GM20000 (cell line): ENCODE results near the gene SLC26A4.

Experiments
- DNase-seq: peaks from one replicate; pipeline ENCODE4 v3.0.0; 2012; ENCODE audit warnings: low spot score
- CTCF ChIP-seq: IDR thresholded peaks from 2 replicates; pipeline ENCODE4 v1.5.1; 2012; ENCODE audit warnings: mild to moderate bottlenecking, control low read depth; ENCODE audit errors: extremely low read depth, missing control alignments

SLC26A4 gene

DNA sequence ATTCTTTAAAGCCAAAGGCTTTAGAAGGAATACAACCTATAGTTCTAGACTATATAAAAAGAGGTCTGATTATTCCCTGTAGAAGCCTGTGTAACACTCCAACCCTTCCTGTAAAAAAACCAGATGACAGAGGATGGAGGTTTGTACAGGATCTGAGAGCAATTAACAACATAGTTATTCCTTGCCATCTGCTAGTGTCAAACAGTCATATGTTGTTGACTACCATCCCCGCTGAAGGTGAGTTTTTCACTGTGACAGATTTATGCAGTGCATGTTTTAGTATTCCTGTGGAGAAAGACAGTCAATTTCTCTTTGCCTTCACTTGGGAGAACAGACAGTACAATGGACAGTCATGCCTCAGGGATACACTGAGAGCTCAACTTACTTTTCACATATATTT, 19.0 kb upstream of the SLC26A4 start:
- DNase-seq, result no peak

DNA sequence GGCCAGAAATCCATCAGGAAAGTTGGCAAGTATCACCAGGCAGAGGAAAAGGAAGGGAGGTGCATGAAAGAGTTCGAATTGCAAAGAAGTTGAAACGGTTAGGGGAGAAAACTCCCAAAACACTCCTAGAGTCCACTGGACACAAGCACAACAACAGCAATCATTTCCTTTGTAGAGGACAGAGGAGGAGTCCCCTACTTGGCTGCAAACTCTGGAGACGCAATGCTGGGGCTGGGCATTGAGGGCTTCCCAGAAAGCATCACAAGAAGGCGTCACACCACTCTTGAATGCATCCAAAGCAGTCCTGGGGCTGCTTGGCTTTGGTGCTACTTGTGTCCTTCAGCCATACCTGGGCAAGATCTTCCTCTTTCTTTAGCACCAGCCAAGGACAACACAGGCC, 18.1 kb upstream of the SLC26A4 start:
- DNase-seq, result no peak
- no peak for TF ChIP-seq CTCF

More for the DNA sequence above, 19.0 kb upstream of the SLC26A4 start:
- TF ChIP-seq CTCF, result no peak

DNA sequence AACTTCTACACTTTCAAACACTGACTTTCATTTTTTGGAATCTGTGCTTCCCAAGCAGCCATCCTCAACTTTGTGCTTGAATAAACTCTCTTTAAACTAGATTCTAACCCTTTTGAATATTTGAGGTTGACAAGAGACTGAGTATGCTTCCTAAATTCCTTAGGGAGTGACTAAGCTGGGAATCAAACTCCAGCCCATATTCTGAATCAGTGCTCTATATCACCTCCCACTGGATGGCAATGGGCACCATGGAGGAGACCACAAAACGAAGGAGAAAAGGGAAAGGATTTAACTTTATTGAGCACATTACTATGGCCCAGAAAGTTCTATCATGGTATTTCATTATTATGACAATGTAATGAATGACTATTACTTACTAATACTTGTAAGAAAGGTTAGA, 17.2 kb upstream of the SLC26A4 start:
- TF ChIP-seq CTCF, result no peak
- DNase-seq, result no peak

GRCh38 chr7:107643938-107644308, 16.7 kb upstream of the SLC26A4 start:
- DNase-seq, result no peak
- TF ChIP-seq CTCF, result no peak

DNA sequence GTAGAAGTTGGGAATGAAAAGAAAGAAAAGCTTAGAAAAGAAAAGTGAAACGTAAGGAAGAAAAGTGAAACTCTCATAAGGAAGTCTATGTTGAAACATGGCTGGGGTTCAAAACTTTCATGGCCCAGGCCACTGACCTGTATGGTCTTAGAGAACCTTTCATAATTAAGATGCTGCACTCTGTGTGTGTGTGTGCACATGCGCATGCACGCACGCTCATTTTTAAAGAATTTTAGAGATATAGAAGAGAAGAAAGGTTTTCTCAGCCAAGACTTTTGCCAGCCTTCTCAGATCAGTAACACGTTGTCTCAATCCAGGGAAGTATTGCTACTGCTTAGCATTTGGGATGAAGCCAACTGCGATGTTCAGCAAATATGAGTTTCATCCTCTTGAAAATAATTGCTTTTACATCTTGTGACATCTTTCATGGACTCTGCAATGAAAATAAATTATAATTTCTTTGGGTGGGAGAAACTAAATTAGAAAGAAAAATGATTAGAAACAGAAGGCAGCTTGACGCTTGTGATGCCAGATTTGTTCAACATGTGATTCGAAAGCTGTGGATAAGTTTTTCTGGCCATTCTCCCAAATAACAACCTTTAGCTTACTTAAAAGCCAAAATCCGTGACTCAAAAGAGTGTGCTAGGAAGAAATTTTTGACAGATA, 16.2 kb upstream of the SLC26A4 start:
- no peak for DNase-seq
- TF ChIP-seq CTCF, result no peak

GRCh38 chr7:107652642-107653041, 8.0 kb upstream of the SLC26A4 start:
- no peak for TF ChIP-seq CTCF

DNA sequence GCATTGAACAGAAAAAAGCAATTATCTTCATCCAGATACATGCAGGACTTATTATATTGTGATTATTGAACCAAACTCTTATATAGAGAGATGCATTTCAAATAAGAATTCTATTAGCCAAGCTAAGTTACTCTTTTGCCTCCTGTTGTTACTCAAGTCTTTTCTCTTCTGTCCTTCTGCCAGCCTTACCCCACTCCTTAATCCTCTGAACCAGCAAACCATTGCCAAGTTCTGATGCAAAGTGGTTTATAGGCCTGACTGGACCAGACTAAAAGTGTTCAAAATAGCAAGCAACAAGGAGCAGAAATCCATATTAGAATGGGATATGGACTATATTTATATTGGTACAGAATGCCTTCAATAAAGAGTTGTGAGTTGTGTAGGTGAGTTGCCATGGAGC, 2.2 kb upstream of the SLC26A4 start:
- no peak for DNase-seq

More at GRCh38 chr7:107652642-107653041, 8.0 kb upstream of the SLC26A4 start:
- DNase-seq, result no peak

More for the DNA sequence above, 2.2 kb upstream of the SLC26A4 start:
- no peak for TF ChIP-seq CTCF
